HL-60/S4 (cell line): ENCODE results near the gene CPNE2.
"Not testable (repeated sequence)": the region's sequence is repeated elsewhere in the genome, so short reads cannot be mapped to it uniquely, and the experiment has no call there.

Experiments used
- in situ Hi-C: fragments of 300-500 bp; cut with MboI; formaldehyde crosslinking; loops from 2 replicates; pipeline ENCODE4 v1.14.3; 2022; ENCODE audit warnings: low sequenced_read_pairs

Gene CPNE2

GRCh38 chr16:57096192-57096591 lies 3.8 kb downstream of the CPNE2 start:
- in situ Hi-C loops, result no loop called here

- in situ Hi-C loops, result no loop called here
Measured at GRCh38 chr16:57096793-57097192, 4.4 kb downstream of the CPNE2 start.

- in situ Hi-C loops, result no loop called here
Measured at GRCh38 chr16:57098188-57098841, 5.9 kb downstream of the CPNE2 start.

GRCh38 chr16:57099965-57100364 lies 7.6 kb downstream of the CPNE2 start:
- in situ Hi-C loops, result not testable (repeated sequence)

GRCh38 chr16:57100445-57100844 lies 8.1 kb downstream of the CPNE2 start:
- in situ Hi-C loops, result no loop called here

- in situ Hi-C loops, result no loop called here
Measured at GRCh38 chr16:57102888-57103851, 10.8 kb downstream of the CPNE2 start.

GRCh38 chr16:57104706-57105105 lies 12.3 kb downstream of the CPNE2 start:
- in situ Hi-C loops, result no loop called here

GRCh38 chr16:57105184-57105583 lies 12.8 kb downstream of the CPNE2 start:
- in situ Hi-C loops, result no loop called here

- in situ Hi-C loops, result no loop called here
Measured at GRCh38 chr16:57106767-57107166, 14.4 kb downstream of the CPNE2 start.

GRCh38 chr16:57107321-57107922 lies 15.0 kb downstream of the CPNE2 start:
- in situ Hi-C loops, result no loop called here

- in situ Hi-C loops, result no loop called here
Measured at GRCh38 chr16:57108432-57108831, 16.0 kb downstream of the CPNE2 start.

GRCh38 chr16:57109259-57110105 lies 17.1 kb downstream of the CPNE2 start:
- in situ Hi-C loops, result not testable (repeated sequence)

- in situ Hi-C loops, result no loop called here
Measured at GRCh38 chr16:57110937-57111336, 18.6 kb downstream of the CPNE2 start.

GRCh38 chr16:57111420-57111819 lies 19.0 kb downstream of the CPNE2 start:
- in situ Hi-C loops, result no loop called here

- in situ Hi-C loops, result no loop called here
Measured at GRCh38 chr16:57112403-57113041, 20.1 kb downstream of the CPNE2 start.

GRCh38 chr16:57113042-57113453 lies 20.7 kb downstream of the CPNE2 start:
- in situ Hi-C loops, result no loop called here

- in situ Hi-C loops, result no loop called here
Measured at GRCh38 chr16:57113664-57114063, 21.3 kb downstream of the CPNE2 start.

GRCh38 chr16:57115168-57115513 lies 22.8 kb downstream of the CPNE2 start:
- in situ Hi-C loops, result no loop called here

- in situ Hi-C loops, result no loop called here
Measured at GRCh38 chr16:57115514-57116182, 23.3 kb downstream of the CPNE2 start.
